Calu3 (cell line): Measurements from ENCODE around the gene RPS6KA2. TPM values are rescaled to one million over a fixed set of nuclear protein-coding genes. Genes with fewer than 3 reads are reported as not detected.

Experiments
- BruUV-seq: library from RNA; stranded (reverse); fragments of 400-500 nt; replicated peaks from 2 replicates; lab custom pipeline; 2021; lab: Mats Ljungman, UMichigan
- CTCF ChIA-PET: fragments of 300-600 bp; sonication (Branson Sonifier 250); formaldehyde crosslinking; loops from one replicate; lab custom pipeline; 2022; ENCODE audit warnings: antibody characterized with exemption; lab: Charles Lee
- DNase-seq: peaks from one replicate; pipeline ENCODE4 v3.0.0; 2022
- H3K27ac Mint-ChIP-seq: one replicate; pipeline ENCODE4 v1.8.0; 2022; ENCODE audit warnings: mixed read lengths; ENCODE audit not compliant: unreplicated experiment
- H3K27me3 Mint-ChIP-seq: one replicate; pipeline ENCODE4 v1.8.0; 2022; ENCODE audit warnings: mixed read lengths; ENCODE audit not compliant: unreplicated experiment
- H3K36me3 Mint-ChIP-seq: one replicate; pipeline ENCODE4 v1.8.0; 2022; ENCODE audit warnings: mild to moderate bottlenecking, moderate library complexity, mixed read lengths; ENCODE audit not compliant: insufficient read depth, unreplicated experiment
- H3K4me1 Mint-ChIP-seq: one replicate; pipeline ENCODE4 v1.8.0; 2022; ENCODE audit warnings: mild to moderate bottlenecking, low read depth, mixed read lengths; ENCODE audit not compliant: unreplicated experiment
- H3K4me3 Mint-ChIP-seq: one replicate; pipeline ENCODE4 v1.8.0; 2022; ENCODE audit warnings: mild to moderate bottlenecking, low read depth, moderate library complexity, mixed read lengths; ENCODE audit not compliant: unreplicated experiment
- H3K9me3 Mint-ChIP-seq: one replicate; pipeline ENCODE4 v1.8.0; 2022; ENCODE audit warnings: low read depth, mixed read lengths; ENCODE audit not compliant: unreplicated experiment
- intact Hi-C: fragments of 100-400 bp; cut with micrococcal nuclease; formaldehyde crosslinking; loops from one replicate; pipeline ENCODE4 v1.10.0; 2022; ENCODE audit not compliant: unreplicated experiment
- total RNA-seq: library from RNA; stranded (reverse); gene quantifications from 2 replicates; pipeline ENCODE4 v1.2.3, GENCODE V29; 2022
- TF ChIP-seq, protein P1 (sequence below): fragments of 200-600 bp; IDR thresholded peaks from one replicate; pipeline ENCODE4 v1.8.0; 2022; ENCODE audit warnings: antibody characterized with exemption; ENCODE audit not compliant: unreplicated experiment

The RPS6KA2 gene
- total RNA-seq, 1 experiment from 2014 or later, result 41.3 TPM

DNA sequence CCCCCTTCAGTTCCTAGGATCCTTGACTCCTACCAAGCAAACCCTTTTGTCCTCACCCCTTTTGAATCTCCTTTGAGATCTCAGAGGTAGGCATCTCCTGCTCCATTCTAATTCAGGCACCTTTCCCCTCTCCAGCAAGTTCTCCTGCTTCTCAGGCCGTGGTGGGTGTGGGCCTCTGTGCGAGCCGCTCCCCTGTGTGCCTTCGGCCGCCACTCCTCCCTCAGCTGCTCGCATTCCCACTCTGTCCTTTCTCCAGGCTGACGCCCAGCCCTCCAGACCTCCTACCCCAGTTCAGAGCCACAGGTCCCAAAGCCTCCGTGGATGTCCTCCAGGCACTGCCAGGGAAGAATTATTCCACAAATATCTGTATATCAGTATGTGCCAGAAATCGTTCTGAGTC lies 19.7 kb upstream of the RPS6KA2 start:
- no peak overlapping the region for H3K27ac Mint-ChIP-seq
- no peaks in the 10 kb centered on the region for H3K27me3 Mint-ChIP-seq
- BruUV-seq, result no TSS peak
- CTCF ChIA-PET, result no interaction called here
- H3K9me3 Mint-ChIP-seq, result no peaks in the 10 kb centered on the region
- no peak overlapping the region for H3K4me3 Mint-ChIP-seq
- H3K36me3 Mint-ChIP-seq, result no peaks in the 10 kb centered on the region
- no peaks in the 10 kb centered on the region for H3K4me1 Mint-ChIP-seq
- intact Hi-C loops, result no loop called here
- TF ChIP-seq, protein P1, sequence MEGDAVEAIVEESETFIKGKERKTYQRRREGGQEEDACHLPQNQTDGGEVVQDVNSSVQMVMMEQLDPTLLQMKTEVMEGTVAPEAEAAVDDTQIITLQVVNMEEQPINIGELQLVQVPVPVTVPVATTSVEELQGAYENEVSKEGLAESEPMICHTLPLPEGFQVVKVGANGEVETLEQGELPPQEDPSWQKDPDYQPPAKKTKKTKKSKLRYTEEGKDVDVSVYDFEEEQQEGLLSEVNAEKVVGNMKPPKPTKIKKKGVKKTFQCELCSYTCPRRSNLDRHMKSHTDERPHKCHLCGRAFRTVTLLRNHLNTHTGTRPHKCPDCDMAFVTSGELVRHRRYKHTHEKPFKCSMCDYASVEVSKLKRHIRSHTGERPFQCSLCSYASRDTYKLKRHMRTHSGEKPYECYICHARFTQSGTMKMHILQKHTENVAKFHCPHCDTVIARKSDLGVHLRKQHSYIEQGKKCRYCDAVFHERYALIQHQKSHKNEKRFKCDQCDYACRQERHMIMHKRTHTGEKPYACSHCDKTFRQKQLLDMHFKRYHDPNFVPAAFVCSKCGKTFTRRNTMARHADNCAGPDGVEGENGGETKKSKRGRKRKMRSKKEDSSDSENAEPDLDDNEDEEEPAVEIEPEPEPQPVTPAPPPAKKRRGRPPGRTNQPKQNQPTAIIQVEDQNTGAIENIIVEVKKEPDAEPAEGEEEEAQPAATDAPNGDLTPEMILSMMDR, result no peak
- DNase-seq, result no peak

DNA sequence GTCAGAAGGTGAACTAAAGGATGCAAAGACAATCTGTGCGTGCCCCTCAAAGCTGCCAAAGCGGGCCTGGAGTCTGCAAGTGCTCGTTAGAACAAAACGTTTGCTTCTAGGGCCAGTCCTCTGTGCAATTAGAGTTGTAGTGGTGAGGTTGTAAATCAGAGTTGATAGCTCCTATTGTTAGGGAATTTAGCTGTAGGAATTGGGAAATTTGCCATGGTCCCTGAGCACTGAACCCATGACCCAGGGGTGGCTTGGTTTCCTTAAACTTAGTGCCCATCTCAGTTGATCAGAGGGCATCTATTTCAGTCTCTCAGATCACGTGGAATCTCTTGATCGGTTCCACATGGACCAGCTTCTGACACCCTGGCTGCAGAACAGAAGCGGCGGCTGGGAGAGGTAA lies 18.8 kb upstream of the RPS6KA2 start:
- H3K27me3 Mint-ChIP-seq, result no peaks in the 10 kb centered on the region
- H3K36me3 Mint-ChIP-seq, result no peaks in the 10 kb centered on the region
- H3K27ac Mint-ChIP-seq, result no peak overlapping the region
- intact Hi-C loops, result no loop called here
- BruUV-seq, result no TSS peak
- H3K9me3 Mint-ChIP-seq, result no peaks in the 10 kb centered on the region
- CTCF ChIA-PET, result no interaction called here
- no peak overlapping the region for H3K4me3 Mint-ChIP-seq
- peaks cover 1% of the 10 kb centered on the region for H3K4me1 Mint-ChIP-seq
- TF ChIP-seq, protein P1, result no peak
- no peak for DNase-seq

DNA sequence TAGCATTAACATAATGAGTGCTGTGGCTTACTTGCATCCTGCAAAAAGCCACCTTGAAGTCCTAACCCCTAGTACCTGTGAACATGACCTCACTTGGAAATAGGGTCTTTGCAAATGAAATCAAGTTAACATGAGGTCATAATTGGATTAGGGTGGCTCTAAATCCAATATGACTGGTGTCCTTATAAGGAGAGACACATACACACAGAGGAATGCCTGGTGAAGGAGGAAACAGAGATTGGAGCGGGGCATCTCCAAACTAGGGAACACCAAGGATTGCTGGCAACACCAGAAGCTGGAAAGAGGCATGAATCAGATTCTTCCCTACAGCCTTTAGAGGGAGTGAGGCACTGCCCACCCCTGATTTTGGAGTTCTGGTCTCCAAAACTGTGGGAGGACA lies 17.6 kb upstream of the RPS6KA2 start:
- BruUV-seq, result no TSS peak
- no peaks in the 10 kb centered on the region for H3K27me3 Mint-ChIP-seq
- DNase-seq, result no peak
- H3K36me3 Mint-ChIP-seq, result no peaks in the 10 kb centered on the region
- H3K9me3 Mint-ChIP-seq, result no peaks in the 10 kb centered on the region
- CTCF ChIA-PET, result no interaction called here
- no peak overlapping the region for H3K27ac Mint-ChIP-seq
- H3K4me1 Mint-ChIP-seq, result peaks cover 13% of the 10 kb centered on the region
- no peak overlapping the region for H3K4me3 Mint-ChIP-seq
- TF ChIP-seq, protein P1, result no peak
- intact Hi-C loops, result no loop called here

DNA sequence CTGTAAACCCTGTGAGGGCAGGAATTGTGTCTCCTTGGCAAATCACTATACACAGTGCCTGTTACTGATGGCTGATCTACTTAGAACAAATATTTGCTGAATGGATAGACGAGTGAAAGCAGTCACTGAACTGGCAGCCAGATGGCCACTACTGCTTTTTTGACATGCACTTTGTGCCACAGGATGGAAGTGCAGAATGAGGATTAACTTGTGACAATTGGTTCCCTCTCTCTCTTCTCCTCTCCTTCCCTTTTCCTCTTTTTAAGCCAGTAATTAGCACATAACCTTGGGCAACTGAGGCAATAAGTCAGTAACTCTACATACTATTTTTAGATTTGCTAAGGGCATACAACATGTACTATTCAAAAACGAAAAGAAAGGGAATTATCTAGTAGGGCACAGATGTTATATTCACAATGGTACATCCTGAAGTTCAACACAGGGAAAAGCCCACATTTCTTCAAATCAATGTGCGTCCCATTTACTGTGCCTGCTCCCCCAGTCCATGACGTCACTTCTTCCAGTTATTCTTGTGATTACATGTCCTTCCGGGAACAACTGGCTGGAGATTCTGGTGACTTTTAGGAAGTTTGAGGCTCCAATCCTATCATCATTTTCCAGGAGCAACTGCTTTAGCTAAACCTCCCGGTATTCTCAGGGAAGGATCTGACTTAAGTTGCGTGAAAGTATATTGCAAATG lies 17.0 kb upstream of the RPS6KA2 start:
- H3K27me3 Mint-ChIP-seq, result peaks cover 6% of the 10 kb centered on the region
- intact Hi-C loops, result no loop called here
- CTCF ChIA-PET, result no interaction called here
- TF ChIP-seq, protein P1, result no peak
- no peak for DNase-seq
- no peaks in the 10 kb centered on the region for H3K36me3 Mint-ChIP-seq
- no peak overlapping the region for H3K27ac Mint-ChIP-seq
- peaks cover 15% of the 10 kb centered on the region for H3K4me1 Mint-ChIP-seq
- no TSS peak for BruUV-seq
- no peak overlapping the region for H3K4me3 Mint-ChIP-seq
- no peaks in the 10 kb centered on the region for H3K9me3 Mint-ChIP-seq
